ENCODE data around the gene SRSF5. TPM values are rescaled to one million over a fixed set of nuclear protein-coding genes. Genes with fewer than 3 reads are reported as not detected.
A peak's percentile ranks its signal among the peaks of the same experiment; 100 is the strongest.

Gene SRSF5
- total and polyA plus RNA-seq, 12 donors, result 144 to 912 (median 301) TPM

GRCh38 chr14:69796797-69797500 lies 30.0 kb downstream of the SRSF5 start, which contains the start of gene SLC10A1:
TSS of gene SLC10A1 (minus strand) at chr14:69797241. CDS start at chr14:69797155, 86 bp downstream.
- DNase-seq, result peak in 5 of 7 donors; percentile 14 to 56 (median 27)
- WGBS, 4 donors, result 80 to 87% (median 82%) methylated on average over 9 to 11 of the region's 11 CpGs
- Histone ChIP-seq H3K4me1 (replicated peaks in 1 of 2) (no peaks in the 10 kb centered on the region), H3K36me3 (replicated peaks in 1 of 2) (no peaks in the 10 kb centered on the region), H3K27me3 (no peaks in the 10 kb centered on the region), H3K27ac (no peak within 1 kb of the TSS), H3K9me3 (replicated peaks in 1 of 3) (no peaks in the 10 kb centered on the region), H3K4me3 (no peak within 1 kb of the TSS)
- TF ChIP-seq POLR2A (IDR thresholded peaks at IDR 0.05) (no peak), CTCF (IDR thresholded peaks at IDR 0.05) (no peak)
- intact Hi-C loops (cut with DNase I), result no loop called here

GRCh38 chr14:69797573-69798338 lies 30.8 kb downstream of the SRSF5 start:
- no peak overlapping the region for H3K27ac ChIP-seq
- H3K4me1 ChIP-seq (replicated peaks in 1 of 2), result no peaks in the 10 kb centered on the region
- DNase-seq, result peak in 1 of 7 donors; percentile 30
- intact Hi-C loops (cut with DNase I), result no loop called here
- no peak overlapping the region for H3K4me3 ChIP-seq
- H3K27me3 ChIP-seq, result no peaks in the 10 kb centered on the region
- no peaks in the 10 kb centered on the region for H3K9me3 ChIP-seq (replicated peaks in 1 of 3)
- 83 to 93% (median 86%) methylated on average over 5 of the region's 5 CpGs for WGBS, 4 donors
- H3K36me3 ChIP-seq (replicated peaks in 1 of 2), result no peaks in the 10 kb centered on the region
- TF ChIP-seq CTCF (IDR thresholded peaks at IDR 0.05) (no peak), POLR2A (IDR thresholded peaks at IDR 0.05) (no peak)

GRCh38 chr14:69798339-69798735 lies 31.4 kb downstream of the SRSF5 start:
- Histone ChIP-seq H3K27me3 (no peaks in the 10 kb centered on the region), H3K27ac (no peak overlapping the region), H3K4me3 (no peak overlapping the region), H3K9me3 (replicated peaks in 1 of 3) (no peaks in the 10 kb centered on the region), H3K36me3 (replicated peaks in 1 of 2) (no peaks in the 10 kb centered on the region), H3K4me1 (replicated peaks in 1 of 2) (no peaks in the 10 kb centered on the region)
- TF ChIP-seq CTCF (IDR thresholded peaks at IDR 0.05) (no peak), POLR2A (IDR thresholded peaks at IDR 0.05) (no peak)
- WGBS, 4 donors, result 88 to 96% (median 94%) methylated on average over 4 of the region's 4 CpGs; no CpG with 5 or more reads in 1 of the 4 donors
- intact Hi-C loops (cut with DNase I), result no loop called here
- DNase-seq, result peak in 1 of 7 donors; percentile 23

- intact Hi-C loops (cut with DNase I), result no loop called here
- Histone ChIP-seq H3K27me3 (no peaks in the 10 kb centered on the region), H3K9me3 (replicated peaks in 1 of 3) (no peaks in the 10 kb centered on the region), H3K4me3 (no peak overlapping the region), H3K27ac (no peak overlapping the region), H3K4me1 (replicated peaks in 1 of 2) (no peaks in the 10 kb centered on the region), H3K36me3 (replicated peaks in 1 of 2) (no peaks in the 10 kb centered on the region)
- TF ChIP-seq CTCF (IDR thresholded peaks at IDR 0.05) (no peak), POLR2A (IDR thresholded peaks at IDR 0.05) (no peak)
- DNase-seq, result no peak
Measured at GRCh38 chr14:69803753-69804152, 36.8 kb downstream of the SRSF5 start.
